Gastroesophageal sphincter (tissue), 3 donors: ENCODE measurements around the gene C1orf226.

ENCODE experiments used
- POLR2A ChIP-seq, 2 donors: fragments of 450-650 bp; IDR thresholded peaks; one replicate each; pipeline ENCODE4 v1.6.1; 2017; ENCODE audit warnings: antibody characterized with exemption in 2 of 2, mild to moderate bottlenecking in 2 of 2, moderate library complexity in 1 of 2
- TF ChIP-seq, protein P1 (sequence below), 4 experiments: fragments of 200-600 bp in 2 of 4; fragments of 450-650 bp in 2 of 4; sonication (generic) in 1 of 4; IDR thresholded peaks; one replicate each; pipeline ENCODE4 v1.5.1; 2017 to 2019; ENCODE audit warnings: antibody characterized with exemption in 4 of 4, mild to moderate bottlenecking in 2 of 4, moderate library complexity in 2 of 4

DNA sequence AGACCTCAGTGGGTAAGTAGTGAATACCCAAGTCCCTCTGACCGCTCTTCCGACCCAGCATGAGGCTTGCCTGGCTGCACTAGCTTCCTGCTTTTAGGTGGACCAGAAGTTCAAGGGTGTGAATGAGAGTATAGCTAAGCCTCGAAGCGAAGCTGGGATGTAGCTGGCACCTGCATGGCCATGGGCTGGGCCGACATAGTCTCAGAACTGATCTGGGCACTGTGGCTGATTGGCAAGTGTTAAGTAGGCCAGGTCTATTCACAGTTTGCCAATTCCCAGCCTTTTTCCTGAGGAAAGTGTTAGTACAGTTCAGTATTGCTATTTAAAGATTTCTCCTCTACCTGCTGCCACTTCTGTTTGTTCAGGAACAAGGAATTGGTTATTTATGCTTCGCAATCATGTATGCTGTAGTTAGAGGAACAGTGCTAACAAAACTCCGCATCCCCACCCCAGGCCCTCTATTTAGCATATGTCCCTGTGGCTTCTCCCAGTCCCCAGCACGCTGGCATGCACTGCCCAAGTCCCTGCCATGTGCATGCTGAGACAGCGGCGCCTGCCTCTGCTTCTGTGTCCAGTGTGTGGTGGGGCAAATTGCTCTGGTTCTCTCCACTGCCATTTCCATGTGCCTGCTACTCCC is 21.2 kb upstream of the C1orf226 start:
- TF ChIP-seq, protein P1, sequence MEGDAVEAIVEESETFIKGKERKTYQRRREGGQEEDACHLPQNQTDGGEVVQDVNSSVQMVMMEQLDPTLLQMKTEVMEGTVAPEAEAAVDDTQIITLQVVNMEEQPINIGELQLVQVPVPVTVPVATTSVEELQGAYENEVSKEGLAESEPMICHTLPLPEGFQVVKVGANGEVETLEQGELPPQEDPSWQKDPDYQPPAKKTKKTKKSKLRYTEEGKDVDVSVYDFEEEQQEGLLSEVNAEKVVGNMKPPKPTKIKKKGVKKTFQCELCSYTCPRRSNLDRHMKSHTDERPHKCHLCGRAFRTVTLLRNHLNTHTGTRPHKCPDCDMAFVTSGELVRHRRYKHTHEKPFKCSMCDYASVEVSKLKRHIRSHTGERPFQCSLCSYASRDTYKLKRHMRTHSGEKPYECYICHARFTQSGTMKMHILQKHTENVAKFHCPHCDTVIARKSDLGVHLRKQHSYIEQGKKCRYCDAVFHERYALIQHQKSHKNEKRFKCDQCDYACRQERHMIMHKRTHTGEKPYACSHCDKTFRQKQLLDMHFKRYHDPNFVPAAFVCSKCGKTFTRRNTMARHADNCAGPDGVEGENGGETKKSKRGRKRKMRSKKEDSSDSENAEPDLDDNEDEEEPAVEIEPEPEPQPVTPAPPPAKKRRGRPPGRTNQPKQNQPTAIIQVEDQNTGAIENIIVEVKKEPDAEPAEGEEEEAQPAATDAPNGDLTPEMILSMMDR (IDR thresholded peaks at IDR 0.05) = no peak
- TF ChIP-seq POLR2A (IDR thresholded peaks at IDR 0.05) = no peak
